Anterior cingulate cortex (tissue), 58 donors: ENCODE data around the gene OTX1.
A peak's percentile ranks its signal among the peaks of the same experiment; 100 is the strongest.
"Not testable (repeated sequence)": the region's sequence is repeated elsewhere in the genome, so short reads cannot be mapped to it uniquely, and the experiment has no call there.

Experiments used
- DNase-seq, 58 donors: peaks; one replicate each; lab custom pipeline; 2025; lab: John Stamatoyannopoulos, UW

The OTX1 gene

GRCh38 chr2:63050334-63051041 is at the start of gene OTX1:
TSS of gene OTX1 (plus strand) at chr2:63050830. CDS start at chr2:63052991, 2,161 bp downstream.
- DNase-seq: peak in 42 of 58 donors; percentile 18 to 83 (median 56)

DNA sequence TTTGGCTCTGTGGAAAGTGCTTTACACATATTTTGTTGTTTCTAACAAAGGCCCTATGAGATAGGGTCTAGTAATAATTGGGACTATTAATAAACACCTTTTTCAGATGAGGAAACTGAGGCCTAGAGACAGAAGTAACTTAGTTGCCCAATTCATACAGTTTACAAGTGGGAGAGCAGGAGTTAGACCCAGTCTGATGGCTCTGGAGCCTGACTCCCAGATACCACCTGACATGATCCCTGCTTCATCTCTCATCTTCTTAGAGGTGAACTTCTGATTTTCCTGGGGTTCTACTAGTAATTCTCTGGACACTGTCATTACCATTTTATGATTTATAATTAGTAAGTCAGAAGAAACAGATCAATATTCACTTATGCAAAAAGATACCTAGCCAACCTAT is 49.1 kb upstream of the OTX1 start:
- DNase-seq: no peak

DNA sequence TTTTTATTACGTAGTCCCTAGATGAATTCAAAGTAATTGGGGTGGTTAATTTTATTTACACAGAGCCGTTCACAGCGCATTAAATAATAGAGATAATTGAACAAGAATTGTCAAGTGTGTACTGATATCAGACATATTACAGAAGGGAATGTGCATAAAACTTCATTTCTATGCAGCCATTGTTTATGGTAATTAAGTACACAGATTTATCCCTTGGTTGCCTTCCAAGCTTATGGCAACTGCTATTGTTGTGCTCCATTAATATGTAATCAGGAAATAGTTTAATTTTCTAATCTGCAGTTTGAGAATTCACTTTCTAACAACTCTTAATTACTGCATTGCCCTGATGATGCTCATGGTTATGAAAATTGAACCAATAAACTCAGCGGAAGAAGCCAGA is 47.3 kb upstream of the OTX1 start:
- no peak for DNase-seq

GRCh38 chr2:63007813-63008458 is 42.7 kb upstream of the OTX1 start:
- DNase-seq: no peak

- no peak for DNase-seq
These were observed 41.8 kb upstream of the OTX1 start for GRCh38 chr2:63008838-63009237.

DNA sequence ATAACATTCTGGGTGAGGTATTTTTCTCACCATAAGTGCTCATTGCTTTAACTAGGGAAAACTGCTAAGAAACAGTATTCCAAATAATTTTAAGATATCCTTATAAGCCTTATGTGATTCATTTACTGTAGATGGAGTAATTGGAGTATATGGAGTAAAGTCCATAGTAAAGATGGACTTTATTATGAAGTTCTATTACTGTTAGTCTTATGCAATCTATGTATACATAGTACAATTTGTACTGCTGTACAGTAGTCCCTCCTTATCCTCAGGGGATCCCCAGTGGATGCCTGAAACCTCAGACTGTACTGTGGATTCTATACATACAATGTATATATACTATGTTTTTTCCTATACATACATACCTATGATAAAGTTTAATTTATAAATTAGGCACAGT is 41.1 kb upstream of the OTX1 start:
- no peak for DNase-seq

DNA sequence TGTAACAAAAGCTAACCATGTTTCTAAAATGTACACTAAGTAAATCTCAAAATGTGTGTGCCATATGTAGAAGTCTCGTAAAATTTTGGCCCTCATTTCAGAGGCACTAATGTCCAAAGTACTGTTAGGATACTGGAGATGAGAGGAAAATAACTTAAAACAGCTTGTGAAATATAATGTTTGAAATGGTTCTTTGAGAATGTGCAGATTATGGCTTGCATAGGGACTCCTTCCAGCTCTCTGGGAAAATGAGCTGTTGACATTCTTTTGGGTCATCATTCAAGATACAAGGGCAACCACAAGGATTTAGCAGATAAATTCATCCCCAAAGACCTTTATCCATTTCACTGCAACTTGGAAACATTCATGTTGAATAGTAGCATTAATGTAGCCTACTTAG is 38.1 kb upstream of the OTX1 start:
- no peak for DNase-seq

DNA sequence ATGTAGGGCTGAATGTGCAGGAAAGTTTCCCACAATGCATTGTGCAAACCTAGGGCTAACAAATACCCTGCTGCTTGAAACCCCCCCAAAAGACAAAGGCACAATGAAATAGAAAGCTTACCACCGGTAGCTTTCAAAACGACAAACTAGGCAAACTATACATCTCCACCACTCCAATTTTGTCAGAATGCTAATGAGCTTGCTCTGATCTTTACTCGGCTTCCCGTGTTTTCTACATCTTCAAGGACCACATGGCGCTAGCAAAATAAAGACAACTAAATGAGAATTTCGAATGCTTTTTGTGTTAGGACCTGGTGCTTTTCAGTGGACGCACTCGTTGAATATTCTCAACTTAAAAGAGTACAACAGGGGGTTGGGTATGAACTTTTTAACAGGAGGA is 37.2 kb upstream of the OTX1 start:
- no peak for DNase-seq

- DNase-seq: no peak
These were observed 35.2 kb upstream of the OTX1 start for GRCh38 chr2:63015389-63015788.

- no peak for DNase-seq
These were observed 32.2 kb upstream of the OTX1 start for GRCh38 chr2:63018439-63018838.

- not testable (repeated sequence) for DNase-seq
These were observed 30.9 kb upstream of the OTX1 start for GRCh38 chr2:63019686-63020085.

GRCh38 chr2:63023444-63023843 is 27.2 kb upstream of the OTX1 start:
- DNase-seq: no peak

DNA sequence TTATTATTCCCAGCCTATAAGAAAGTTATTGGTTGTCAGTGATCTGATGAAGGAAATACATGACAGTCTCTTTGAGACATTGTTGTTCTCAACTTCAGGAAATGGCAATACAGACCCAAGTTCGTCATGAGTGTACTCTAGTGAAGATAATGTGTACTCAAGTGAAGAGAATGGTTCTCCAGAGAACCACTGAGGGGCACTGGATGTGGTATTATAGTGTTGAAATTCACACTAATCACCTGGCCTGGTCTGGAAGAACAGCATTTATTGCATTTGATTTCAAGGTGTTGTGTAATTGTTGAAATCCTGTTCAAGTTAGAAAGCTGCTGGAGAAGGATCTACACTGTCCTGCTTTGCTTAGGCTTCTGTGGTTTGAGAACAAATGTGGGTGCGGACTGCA is 23.4 kb upstream of the OTX1 start:
- DNase-seq: no peak

DNA sequence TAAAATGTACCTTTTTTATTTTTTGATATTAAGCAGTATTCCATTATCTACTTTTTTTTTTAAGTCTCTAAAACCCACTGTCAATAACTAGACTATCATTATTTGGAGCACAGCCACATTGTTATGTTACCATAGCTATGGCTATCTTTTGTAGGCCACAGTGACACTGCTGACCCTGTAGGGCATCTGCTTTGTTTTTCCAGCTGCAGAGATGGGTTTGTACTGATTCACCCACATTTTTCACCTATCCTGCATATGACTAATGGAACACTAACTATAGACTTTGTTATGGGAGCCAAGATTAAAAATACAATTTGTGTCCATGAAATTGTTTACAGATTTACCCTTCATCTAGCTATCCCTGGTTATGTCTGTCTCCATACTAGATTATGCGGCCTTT is 21.6 kb upstream of the OTX1 start:
- no peak for DNase-seq

- no peak for DNase-seq
These were observed 16.1 kb upstream of the OTX1 start for GRCh38 chr2:63034526-63034925.

DNA sequence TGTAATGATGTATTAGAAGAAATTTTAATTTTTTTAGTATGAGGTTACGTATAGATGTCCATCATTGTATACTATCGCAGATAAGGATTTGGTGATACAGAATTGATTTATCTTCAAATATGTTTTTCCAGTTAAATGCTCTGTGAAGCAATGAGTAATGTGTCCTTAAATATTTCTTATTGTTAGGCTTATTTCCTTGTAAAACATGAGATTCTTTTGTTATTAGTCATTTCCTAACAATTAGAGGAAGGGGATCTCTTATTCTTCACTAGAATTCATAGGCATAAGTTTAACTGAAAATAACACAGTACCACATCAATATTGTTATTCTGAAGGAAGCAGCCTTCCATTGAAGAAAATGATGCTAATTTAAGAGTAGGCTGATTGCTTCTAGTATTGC is 15.5 kb upstream of the OTX1 start:
- no peak for DNase-seq

GRCh38 chr2:63035660-63036059 is 15.0 kb upstream of the OTX1 start:
- DNase-seq: no peak

GRCh38 chr2:63038034-63038433 is 12.6 kb upstream of the OTX1 start:
- no peak for DNase-seq

GRCh38 chr2:63040586-63040985 is 10.0 kb upstream of the OTX1 start:
- no peak for DNase-seq

- DNase-seq: no peak
These were observed 9.0 kb upstream of the OTX1 start for GRCh38 chr2:63041592-63041991.

DNA sequence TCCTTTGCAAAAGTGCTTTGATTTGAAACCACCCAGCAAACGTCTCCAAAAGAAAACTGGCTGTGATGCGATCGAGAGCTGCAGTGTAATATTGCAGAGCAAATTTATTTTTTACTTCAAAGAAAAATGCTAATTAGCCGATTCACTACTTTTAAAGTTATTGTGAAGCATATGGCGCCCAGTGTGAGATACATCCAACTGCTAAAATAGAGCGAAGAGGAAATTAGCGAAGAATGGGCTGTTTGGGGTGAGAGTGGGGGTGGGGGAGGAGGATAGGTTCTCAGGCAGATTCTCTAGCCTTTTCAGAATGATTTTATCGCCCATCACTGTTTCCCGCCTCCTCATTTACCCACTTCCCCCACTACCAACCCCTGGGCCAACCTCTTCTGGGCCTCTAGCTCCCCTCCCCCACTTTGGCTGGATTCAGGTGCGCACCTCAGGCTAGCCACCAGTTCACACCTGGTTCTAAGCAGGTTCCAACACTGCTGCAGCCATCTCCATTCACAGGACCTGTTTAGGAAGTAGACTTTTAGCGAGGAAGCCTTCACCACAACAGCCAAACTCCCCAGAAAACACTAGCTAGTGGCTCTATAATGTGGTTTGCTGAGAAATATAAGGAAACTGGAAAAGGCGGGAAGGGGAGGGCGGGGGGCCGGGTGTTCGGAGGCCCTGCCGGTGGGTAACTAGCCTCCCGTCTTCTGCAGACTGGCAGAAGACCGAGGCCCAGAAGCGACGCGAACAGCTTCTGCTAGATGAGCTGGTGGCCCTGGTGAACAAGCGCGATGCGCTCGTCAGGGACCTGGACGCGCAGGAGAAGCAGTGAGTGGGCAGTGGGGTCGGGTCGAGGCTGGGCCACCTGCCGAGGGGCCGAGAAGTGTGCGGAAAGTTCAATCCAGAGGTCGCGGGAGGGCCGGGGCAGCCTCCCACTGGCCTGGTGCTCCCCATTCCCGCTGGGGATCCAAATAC is 6.0 kb upstream of the OTX1 start:
- no peak for DNase-seq
